CD4-positive, alpha-beta T cell treated with Interleukin-1 beta for 1 hour (primary cell): ENCODE results near the gene HMOX1.
"Not testable (repeated sequence)": the region's sequence is repeated elsewhere in the genome, so short reads cannot be mapped to it uniquely, and the experiment has no call there.

Source experiments
- DNase-seq, 2 donors: peaks; one replicate each; pipeline ENCODE4 v3.0.0-alpha.2; 2020 to 2022

The HMOX1 gene

GRCh38 chr22:35436421-35436820 is 55.5 kb downstream of the HMOX1 start:
- DNase-seq: no peak

- DNase-seq: no peak
Observed at GRCh38 chr22:35437049-35437448, 56.2 kb downstream of the HMOX1 start.

- DNase-seq: not testable (repeated sequence)
Observed at GRCh38 chr22:35438673-35439364, 57.9 kb downstream of the HMOX1 start.

- DNase-seq: no peak
Observed at GRCh38 chr22:35439365-35439717, 58.4 kb downstream of the HMOX1 start.

DNA sequence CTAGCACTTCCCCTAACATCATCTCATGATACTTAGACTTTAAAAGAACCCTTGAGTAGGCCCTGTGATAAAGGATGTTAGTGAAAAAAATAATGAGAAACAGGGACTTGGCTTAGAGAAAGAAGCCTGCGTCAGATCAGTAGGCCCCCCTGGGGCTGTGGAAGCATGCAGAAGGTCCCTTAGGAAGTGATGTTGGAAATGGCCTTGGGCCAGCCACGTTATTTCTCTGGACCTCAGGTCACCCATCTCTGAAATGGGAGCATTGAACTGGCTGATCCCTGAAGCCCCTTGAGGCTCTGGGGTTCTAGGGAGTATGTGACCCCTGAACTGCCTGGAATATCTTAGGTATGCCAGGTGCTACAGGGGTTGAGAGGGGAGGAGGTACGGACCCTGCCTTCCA is 59.2 kb downstream of the HMOX1 start:
- no peak for DNase-seq

DNA sequence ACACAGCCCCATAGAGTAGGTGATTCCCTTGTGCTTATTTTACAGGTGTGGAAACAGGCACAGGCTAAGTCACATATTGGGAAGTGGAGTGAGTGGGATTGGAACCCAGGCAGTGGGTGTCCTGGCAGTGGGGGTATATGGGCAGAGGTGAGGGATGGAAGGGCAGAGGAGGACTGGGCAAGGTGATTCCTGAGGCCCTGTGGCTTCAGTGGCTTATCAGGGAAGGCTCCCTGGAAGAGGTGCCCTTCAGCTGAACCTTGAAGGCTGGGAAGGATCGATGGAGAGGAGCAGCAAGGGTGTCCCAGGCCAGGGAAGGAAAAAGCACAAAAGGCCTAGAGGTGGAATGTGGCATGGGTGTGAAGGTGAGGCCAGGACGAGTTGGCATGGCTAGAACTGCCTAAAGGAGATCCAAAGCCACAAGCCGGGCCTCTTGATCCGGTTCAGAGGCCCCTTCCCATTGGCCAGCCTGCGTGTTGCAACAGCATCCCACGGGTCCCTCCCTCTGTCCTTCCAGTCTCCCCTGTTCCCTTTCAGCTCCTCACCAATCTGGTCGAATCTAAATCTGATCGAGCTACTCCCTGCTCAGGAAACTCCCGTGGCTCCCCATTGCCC is 60.7 kb downstream of the HMOX1 start:
- DNase-seq: no peak

DNA sequence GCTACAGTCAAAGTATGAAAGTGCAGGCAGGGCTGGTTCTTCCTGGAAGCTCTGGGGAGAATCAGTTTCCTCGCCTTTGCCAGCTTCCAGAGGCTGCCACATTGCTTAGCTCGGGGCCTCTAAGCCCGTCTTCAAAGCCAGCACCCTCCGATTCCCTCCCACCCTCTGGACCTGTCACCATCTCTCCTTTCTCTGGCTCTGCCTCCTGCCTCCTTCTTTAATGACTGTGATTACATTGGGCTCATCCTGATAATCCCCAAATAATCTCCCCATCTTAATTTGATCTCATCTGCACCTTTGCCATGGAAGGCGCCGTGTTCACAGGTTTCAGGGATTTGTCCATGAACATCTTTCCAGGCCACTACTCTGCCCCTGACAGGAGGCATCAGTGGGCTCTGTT is 61.6 kb downstream of the HMOX1 start:
- no peak for DNase-seq

GRCh38 chr22:35443338-35443737 is 62.4 kb downstream of the HMOX1 start:
- no peak for DNase-seq
